Smooth muscle cell (in vitro differentiated cells): ENCODE measurements around the gene FBXO11. TPM values are rescaled to one million over a fixed set of nuclear protein-coding genes. Genes with fewer than 3 reads are reported as not detected.

Experiments
- DNase-seq: peaks from one replicate; lab custom pipeline; 2025; ENCODE audit not compliant: unreplicated experiment; lab: John Stamatoyannopoulos, UW
- H2AFZ ChIP-seq: fragments of 200-600 bp; sonication (generic); 2 replicates; pipeline ENCODE4 v1.6.0; 2016; ENCODE audit warnings: antibody characterized with exemption, low read depth, mild to moderate bottlenecking
- H3F3A ChIP-seq: fragments of 200-600 bp; sonication (generic); 2 replicates; pipeline ENCODE4 v1.6.0; 2017; ENCODE audit warnings: antibody characterized with exemption, low read depth
- H3K27ac ChIP-seq: fragments of 200-600 bp; sonication (generic); 2 replicates; pipeline ENCODE4 v1.5.1; 2016; ENCODE audit warnings: low read depth, mild to moderate bottlenecking
- H3K27me3 ChIP-seq: fragments of 200-600 bp; sonication (generic); 2 replicates; pipeline ENCODE4 v1.6.1; 2016; ENCODE audit warnings: low read depth, mild to moderate bottlenecking
- H3K36me3 ChIP-seq: fragments of 200-600 bp; sonication (generic); 2 replicates; pipeline ENCODE4 v1.5.1; 2016; ENCODE audit warnings: low read depth
- H3K4me1 ChIP-seq: fragments of 200-600 bp; sonication (generic); 2 replicates; pipeline ENCODE4 v1.5.1; 2016; ENCODE audit warnings: low read depth
- H3K4me2 ChIP-seq: fragments of 200-600 bp; sonication (generic); 2 replicates; pipeline ENCODE4 v1.6.0; 2016; ENCODE audit warnings: mild to moderate bottlenecking
- H3K4me3 ChIP-seq: fragments of 200-600 bp; sonication (generic); 2 replicates; pipeline ENCODE4 v1.5.1; 2016; ENCODE audit warnings: mild to moderate bottlenecking
- H3K79me2 ChIP-seq: fragments of 200-600 bp; sonication (generic); 2 replicates; pipeline ENCODE4 v1.6.0; 2016; ENCODE audit warnings: low read depth, mild to moderate bottlenecking
- H3K9ac ChIP-seq: fragments of 200-600 bp; sonication (generic); 2 replicates; pipeline ENCODE4 v1.6.0; 2016; ENCODE audit warnings: low read depth
- H3K9me3 ChIP-seq: fragments of 200-600 bp; sonication (generic); replicated peaks from 2 replicates; pipeline ENCODE4 v1.5.1; 2016; ENCODE audit warnings: low read depth
- H4K20me1 ChIP-seq: fragments of 200-600 bp; sonication (generic); 2 replicates; pipeline ENCODE4 v1.6.0; 2016; ENCODE audit warnings: low read depth
- WGBS: methylation state at CpG from one replicate; pipeline ENCODE4 v1.1.7; 2016; ENCODE audit warnings: low lambda C conversion rate; 5-methylcytosine and 5-hydroxymethylcytosine counted together
- polyA plus RNA-seq: library from polyadenylated mRNA; unstranded; fragments of >200 nt; fragmentation: Nextera tagmentation; extraction: Ambion mirVana; gene quantifications from 2 replicates; pipeline ENCODE4 v1.2.1, GENCODE V29; 2016
- total RNA-seq: library from RNA; depleted of rRNA; stranded (reverse); fragments of >200 nt; gene quantifications from 2 replicates; pipeline ENCODE4 v1.2.3, GENCODE V29; 2014
- TF ChIP-seq, protein P1 (sequence below): fragments of 200-600 bp; sonication (generic); IDR thresholded peaks from 2 replicates; pipeline ENCODE4 v1.5.1; 2017; ENCODE audit warnings: borderline replicate concordance, mild to moderate bottlenecking, antibody characterized with exemption; ENCODE audit not compliant: insufficient read depth, poor library complexity, severe bottlenecking

The FBXO11 gene
- total and polyA plus RNA-seq, 2 experiments from 2014 or later = 23.1 to 41.9 TPM

GRCh38 chr2:47945046-47945781 lies 38.9 kb upstream of the FBXO11 start:
- Histone ChIP-seq H3K27me3 (no peaks in the 10 kb centered on the region), H3K36me3 (no peaks in the 10 kb centered on the region), H2AFZ (no peak overlapping the region), H3K4me2 (no peak overlapping the region), H3K4me1 (no peaks in the 10 kb centered on the region), H3F3A (no peaks in the 10 kb centered on the region), H3K79me2 (no peaks in the 10 kb centered on the region), H3K9me3 (no peaks in the 10 kb centered on the region), H3K9ac (no peak overlapping the region), H3K4me3 (no peak overlapping the region), H3K27ac (no peak overlapping the region), H4K20me1 (no peaks in the 10 kb centered on the region)
- WGBS = 86% methylated on average over 9 of the region's 9 CpGs
- TF ChIP-seq, protein P1, sequence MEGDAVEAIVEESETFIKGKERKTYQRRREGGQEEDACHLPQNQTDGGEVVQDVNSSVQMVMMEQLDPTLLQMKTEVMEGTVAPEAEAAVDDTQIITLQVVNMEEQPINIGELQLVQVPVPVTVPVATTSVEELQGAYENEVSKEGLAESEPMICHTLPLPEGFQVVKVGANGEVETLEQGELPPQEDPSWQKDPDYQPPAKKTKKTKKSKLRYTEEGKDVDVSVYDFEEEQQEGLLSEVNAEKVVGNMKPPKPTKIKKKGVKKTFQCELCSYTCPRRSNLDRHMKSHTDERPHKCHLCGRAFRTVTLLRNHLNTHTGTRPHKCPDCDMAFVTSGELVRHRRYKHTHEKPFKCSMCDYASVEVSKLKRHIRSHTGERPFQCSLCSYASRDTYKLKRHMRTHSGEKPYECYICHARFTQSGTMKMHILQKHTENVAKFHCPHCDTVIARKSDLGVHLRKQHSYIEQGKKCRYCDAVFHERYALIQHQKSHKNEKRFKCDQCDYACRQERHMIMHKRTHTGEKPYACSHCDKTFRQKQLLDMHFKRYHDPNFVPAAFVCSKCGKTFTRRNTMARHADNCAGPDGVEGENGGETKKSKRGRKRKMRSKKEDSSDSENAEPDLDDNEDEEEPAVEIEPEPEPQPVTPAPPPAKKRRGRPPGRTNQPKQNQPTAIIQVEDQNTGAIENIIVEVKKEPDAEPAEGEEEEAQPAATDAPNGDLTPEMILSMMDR = no peak
- DNase-seq = no peak

DNA sequence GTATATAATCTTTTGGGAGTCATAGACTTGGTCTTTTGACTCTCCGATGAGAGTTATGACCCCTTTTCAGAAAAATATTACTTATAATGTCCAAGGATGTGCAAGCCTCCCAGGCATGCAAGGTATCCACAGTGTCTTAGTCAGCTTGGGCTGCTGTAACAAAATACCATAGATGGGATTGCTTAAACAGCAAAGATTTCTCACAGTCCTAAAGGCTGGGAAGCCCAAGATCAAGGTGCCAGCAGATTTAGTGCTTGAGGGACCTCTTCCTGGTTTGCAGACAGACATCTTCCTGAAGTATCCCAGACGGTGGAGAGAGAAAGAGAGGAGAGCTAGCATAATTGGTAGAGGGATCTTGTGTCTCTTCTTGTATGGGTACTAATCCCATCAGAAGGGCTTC lies 35.6 kb upstream of the FBXO11 start:
- Histone ChIP-seq H3K9ac (no peak overlapping the region), H3K27ac (no peak overlapping the region), H2AFZ (no peak overlapping the region), H3K27me3 (no peaks in the 10 kb centered on the region), H3K4me3 (no peak overlapping the region), H3K79me2 (no peaks in the 10 kb centered on the region), H3K4me1 (no peaks in the 10 kb centered on the region), H3F3A (no peaks in the 10 kb centered on the region), H3K9me3 (no peaks in the 10 kb centered on the region), H3K36me3 (no peaks in the 10 kb centered on the region), H3K4me2 (no peak overlapping the region), H4K20me1 (no peaks in the 10 kb centered on the region)
- 92% methylated on average over 2 of the region's 2 CpGs for WGBS
- no peak for DNase-seq
- TF ChIP-seq, protein P1 = no peak

GRCh38 chr2:47937677-47938076 lies 31.4 kb upstream of the FBXO11 start:
- no peak overlapping the region for H3K4me2 ChIP-seq
- no peaks in the 10 kb centered on the region for H3K27me3 ChIP-seq
- H3K79me2 ChIP-seq = no peaks in the 10 kb centered on the region
- TF ChIP-seq, protein P1 = no peak
- no peak for DNase-seq
- H3K4me1 ChIP-seq = no peaks in the 10 kb centered on the region
- H3K27ac ChIP-seq = no peak overlapping the region
- H3K36me3 ChIP-seq = no peaks in the 10 kb centered on the region
- H3K9ac ChIP-seq = no peak overlapping the region
- H2AFZ ChIP-seq = no peak overlapping the region
- 96% methylated on average over 3 of the region's 3 CpGs for WGBS
- H3K4me3 ChIP-seq = no peak overlapping the region
- H4K20me1 ChIP-seq = no peaks in the 10 kb centered on the region
- H3K9me3 ChIP-seq = no peaks in the 10 kb centered on the region
- no peaks in the 10 kb centered on the region for H3F3A ChIP-seq

- H3K4me1 ChIP-seq = no peaks in the 10 kb centered on the region
- no peaks in the 10 kb centered on the region for H3K36me3 ChIP-seq
- no peak for DNase-seq
- H3K79me2 ChIP-seq = no peaks in the 10 kb centered on the region
- no peaks in the 10 kb centered on the region for H3K9me3 ChIP-seq
- H2AFZ ChIP-seq = no peak overlapping the region
- no peaks in the 10 kb centered on the region for H3K27me3 ChIP-seq
- no peak overlapping the region for H3K4me3 ChIP-seq
- no peak overlapping the region for H3K4me2 ChIP-seq
- H3K9ac ChIP-seq = no peak overlapping the region
- H3F3A ChIP-seq = no peaks in the 10 kb centered on the region
- no peaks in the 10 kb centered on the region for H4K20me1 ChIP-seq
- H3K27ac ChIP-seq = no peak overlapping the region
- 83% methylated on average over 4 of the region's 4 CpGs for WGBS
- TF ChIP-seq, protein P1 = no peak
Observed at GRCh38 chr2:47935071-47935470, 28.8 kb upstream of the FBXO11 start.
